Mesenteric fat pad (tissue), 1 donor: Measurements from ENCODE around the gene MYL12A. TPM values are rescaled to one million over a fixed set of nuclear protein-coding genes. Genes with fewer than 3 reads are reported as not detected.

ENCODE experiments used
- DNase-seq: peaks from one replicate; pipeline ENCODE4 v3.0.0-alpha.2; 2020; ENCODE audit warnings: low spot score
- total RNA-seq: library from RNA; stranded (reverse); fragmentation: NEBNext Ultra II Directional; extraction: Animal tissue kit (Norgen Biotek cat#: 25700); gene quantifications from one replicate; pipeline ENCODE4 v1.2.1, GENCODE V29; 2021
- donor health status: DM: yes; HTN: yes; CAD: no.

Gene MYL12A
- total RNA-seq, 1 donor from 2014 or later: 460 TPM

DNA sequence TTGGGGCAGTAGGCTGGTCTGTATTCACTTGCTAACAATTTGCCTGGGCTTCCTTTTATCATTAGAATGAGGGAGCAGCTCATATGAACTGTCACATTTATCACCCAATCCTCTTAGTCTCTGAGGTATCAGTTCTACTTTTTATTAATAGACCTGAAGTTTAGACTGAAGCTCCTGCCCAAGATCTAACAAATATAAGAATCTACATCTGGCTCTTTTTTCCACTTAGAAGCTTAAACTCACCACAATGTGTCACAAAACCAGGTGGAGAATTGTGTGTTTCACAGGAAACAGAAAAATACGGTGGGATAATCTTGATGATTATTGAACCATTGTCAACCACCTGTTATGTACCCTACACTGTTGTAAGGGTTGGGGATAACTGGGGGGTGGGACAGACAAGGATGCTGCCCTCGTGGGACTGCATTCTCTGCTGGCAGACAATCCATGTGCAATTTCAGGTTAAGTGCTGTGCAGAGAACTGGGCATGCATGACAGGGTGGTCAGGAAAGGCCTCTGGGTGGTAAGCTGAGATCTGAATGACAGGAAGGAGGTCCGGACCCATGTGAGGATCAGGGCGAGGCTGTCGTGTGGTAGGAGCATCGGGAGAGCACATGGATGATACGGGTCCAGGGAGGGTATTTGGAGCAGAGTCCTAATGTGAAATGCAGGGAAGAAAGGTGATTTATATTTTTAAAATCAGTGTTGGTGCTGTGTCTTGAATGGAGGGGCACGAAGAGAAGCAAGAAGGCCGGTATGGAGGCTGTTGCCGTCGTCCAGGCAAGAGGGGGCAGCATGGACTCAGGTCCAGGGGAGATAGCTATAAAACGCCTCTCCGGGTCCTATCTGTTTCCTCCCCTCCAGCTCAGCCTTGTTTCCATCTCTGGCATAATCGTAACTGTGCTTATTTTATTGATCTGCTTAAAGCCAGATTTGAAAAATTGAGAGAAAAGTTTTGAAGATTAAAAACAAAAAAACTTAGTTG, 31.9 kb downstream of the MYL12A start:
- no peak for DNase-seq

DNA sequence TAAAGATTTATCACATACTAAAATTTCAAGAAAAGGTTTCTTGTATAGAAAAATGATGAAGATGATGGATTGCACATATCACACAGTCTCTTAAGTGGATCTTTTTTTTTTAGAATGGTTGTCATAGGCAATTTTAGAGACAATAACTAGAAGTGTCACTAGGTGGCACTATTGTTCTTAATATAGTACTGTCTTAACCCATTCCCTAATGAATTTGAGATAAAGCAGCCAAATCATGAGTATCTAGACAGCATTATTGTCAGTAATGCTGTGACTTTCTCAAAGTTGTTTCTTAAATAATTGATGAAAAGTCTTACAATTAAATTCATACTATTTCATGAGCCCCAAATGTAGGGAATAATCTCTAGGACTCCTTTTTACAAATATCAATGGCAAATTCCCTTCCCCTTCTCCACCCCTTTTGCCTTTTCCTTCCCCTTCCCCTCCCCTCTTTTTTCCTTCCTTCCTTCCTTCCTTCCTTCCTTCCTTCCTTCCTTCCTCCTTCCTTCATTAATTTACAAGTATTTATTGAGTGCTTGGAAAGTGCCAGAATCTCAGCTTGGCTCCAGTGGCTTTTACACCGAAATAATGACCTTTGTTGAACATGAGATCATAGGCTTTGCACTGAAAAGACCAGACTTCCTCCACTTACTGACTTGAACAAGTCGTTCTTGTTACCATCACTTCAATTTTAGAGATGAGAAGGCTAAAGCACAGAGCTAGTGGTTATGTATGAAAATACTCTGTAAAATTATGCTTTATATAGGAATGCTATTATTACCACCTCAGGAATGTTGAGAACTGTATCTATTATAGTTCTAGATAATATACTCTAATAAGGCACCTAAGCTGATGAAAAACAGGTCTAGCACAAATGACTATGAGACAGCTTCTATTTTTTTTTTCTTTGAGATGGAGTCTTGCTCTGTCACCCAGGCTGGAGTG, 34.1 kb downstream of the MYL12A start:
- DNase-seq: no peak

DNA sequence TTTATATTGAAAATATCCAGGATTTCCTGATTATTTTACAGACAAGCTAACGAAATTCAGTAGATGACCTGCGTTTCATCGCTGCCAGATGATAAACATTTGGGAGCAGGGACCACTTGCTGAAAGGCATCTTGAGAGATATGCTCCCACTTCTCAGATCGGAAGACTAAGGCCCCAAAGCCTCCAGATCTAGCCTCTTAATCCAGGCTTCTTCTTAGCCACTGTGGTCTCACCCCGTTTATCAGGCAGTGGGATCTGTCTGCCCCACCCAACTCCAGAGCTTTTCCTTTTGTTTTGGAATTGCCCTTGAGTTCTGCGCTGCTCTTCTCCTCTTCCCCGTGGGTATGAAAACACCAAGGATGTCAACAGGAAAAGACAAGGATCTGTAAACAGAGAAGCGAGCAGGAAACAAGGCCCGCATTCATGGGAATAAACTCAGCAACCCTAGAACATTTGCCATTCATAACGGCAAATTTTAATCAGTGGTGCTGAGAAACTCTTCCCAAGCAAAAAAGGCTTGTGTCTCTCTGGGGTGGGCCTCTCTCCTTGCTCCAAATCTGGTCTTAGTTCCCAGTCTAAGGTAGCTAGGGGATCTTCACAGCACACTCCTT, 35.8 kb downstream of the MYL12A start:
- DNase-seq: no peak

DNA sequence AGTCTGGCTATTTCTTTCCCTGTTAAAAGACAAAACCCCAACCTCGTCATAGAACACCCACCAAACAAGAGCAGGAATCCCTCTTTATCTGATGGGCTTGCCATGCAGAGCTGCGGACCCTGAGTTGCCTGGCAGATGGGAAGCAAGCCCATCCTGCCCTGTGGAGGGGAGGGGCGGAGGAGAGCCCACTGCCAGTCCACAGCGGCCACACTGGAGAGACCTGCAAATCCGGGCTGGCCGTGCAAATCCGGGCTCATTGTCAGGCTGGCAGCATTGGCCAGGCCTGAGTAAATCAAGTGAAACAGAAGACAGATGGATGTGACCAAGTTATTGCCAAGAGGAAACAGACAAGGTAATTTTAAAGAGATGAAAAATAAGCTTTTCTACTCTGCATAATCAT, 36.3 kb downstream of the MYL12A start:
- DNase-seq: no peak

DNA sequence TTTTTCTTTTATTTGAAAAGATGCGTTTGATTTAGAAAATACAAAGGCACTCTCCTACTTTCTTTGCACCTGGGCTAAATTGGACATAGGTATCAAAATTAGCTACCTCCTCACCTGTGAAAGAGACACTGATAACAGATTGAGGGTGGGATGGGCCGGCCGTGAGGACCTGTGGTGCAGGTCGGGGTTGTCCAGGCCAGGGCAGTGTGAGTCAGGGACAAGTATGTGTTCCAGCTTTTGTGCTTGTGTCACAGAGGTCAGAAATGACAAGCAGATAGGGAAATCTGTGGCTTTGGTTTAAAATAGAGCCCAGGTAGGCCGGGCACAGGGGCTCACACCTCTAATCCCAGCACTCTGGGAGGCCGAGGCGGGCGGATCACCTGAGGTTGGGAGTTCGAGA, 36.9 kb downstream of the MYL12A start:
- DNase-seq: no peak

DNA sequence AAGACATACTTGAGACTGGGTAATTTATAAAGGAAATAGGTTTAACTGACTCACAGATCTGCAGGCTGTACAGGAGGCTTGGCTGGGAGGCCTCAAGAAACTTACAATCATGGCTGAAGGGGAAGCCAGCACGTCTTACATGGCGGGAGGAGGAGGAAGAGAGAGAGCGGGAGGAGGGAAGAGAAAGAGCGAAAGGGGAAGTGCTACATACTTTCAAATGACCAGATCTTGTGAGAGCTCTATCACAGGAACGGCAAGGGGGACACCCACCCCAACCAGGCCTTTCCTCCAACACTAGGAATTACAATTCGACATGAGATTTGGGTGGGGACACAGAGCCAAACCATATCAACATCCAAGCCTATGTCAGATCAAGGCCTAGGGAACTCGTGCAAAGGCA, 38.6 kb downstream of the MYL12A start:
- no peak for DNase-seq

DNA sequence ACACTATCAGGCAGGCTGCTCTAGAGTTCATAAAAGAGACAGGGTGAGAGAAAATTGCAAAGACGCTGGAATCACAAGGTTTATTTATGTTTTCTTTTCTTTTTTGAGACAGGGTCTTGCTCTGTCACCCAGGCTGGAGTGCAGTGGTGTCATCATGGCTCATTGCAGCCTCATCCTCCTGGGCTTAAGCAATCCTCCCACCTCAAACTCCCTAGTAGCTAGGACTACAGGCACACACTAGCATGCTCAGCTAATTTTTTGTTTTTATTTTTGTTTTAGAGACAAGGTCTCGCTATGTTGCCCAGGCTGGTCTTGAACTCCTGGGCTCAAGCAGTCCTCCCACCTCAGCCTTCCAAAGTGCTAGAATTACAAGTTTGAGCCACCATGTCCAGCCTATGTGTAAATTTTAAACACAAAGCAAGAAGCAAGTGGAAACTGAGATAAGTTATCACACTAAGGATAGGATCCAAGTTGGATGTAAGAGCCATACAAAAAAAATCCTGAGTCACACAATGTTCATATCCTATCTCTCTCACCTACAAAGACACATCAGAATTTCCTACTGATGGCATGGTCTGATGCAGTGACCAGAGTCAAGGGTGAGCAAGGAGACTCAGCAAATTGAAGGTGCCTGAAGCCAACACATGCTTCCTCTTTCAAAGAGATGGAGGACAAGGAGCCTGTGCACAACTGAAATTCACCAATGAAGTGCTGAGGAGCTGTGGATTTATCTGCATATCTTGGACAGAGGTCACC, 45.8 kb downstream of the MYL12A start:
- DNase-seq: no peak

DNA sequence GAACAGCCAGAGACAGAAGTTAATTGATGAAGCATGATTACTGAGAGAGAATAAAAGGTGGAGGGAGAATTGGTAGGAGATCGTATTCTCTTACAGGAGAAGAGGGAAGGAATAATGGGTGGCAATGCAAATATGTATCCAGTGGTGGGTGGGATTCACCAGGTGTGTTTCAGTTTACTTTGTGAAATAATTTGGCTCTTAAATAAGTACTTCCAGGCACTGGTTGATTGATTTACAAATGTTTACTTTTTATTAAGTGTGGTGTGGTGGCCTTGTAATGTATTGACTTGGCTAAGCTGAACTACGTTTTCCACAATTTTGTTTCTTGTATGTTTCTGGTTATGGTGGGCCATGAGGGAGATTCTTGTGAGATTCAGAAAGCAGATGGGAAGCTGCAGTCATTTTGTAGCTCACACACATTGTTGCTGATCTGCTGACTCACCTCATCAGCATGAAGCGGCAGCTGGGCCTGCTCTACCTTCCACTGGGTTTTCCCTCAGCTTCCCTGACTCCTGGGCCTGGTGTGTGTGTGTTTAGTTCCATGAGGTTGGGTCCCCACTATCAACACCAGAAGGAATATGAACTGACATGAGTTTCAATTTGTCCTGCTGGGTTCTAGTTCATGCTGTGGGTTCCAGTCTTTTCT, 47.0 kb downstream of the MYL12A start:
- DNase-seq: no peak

DNA sequence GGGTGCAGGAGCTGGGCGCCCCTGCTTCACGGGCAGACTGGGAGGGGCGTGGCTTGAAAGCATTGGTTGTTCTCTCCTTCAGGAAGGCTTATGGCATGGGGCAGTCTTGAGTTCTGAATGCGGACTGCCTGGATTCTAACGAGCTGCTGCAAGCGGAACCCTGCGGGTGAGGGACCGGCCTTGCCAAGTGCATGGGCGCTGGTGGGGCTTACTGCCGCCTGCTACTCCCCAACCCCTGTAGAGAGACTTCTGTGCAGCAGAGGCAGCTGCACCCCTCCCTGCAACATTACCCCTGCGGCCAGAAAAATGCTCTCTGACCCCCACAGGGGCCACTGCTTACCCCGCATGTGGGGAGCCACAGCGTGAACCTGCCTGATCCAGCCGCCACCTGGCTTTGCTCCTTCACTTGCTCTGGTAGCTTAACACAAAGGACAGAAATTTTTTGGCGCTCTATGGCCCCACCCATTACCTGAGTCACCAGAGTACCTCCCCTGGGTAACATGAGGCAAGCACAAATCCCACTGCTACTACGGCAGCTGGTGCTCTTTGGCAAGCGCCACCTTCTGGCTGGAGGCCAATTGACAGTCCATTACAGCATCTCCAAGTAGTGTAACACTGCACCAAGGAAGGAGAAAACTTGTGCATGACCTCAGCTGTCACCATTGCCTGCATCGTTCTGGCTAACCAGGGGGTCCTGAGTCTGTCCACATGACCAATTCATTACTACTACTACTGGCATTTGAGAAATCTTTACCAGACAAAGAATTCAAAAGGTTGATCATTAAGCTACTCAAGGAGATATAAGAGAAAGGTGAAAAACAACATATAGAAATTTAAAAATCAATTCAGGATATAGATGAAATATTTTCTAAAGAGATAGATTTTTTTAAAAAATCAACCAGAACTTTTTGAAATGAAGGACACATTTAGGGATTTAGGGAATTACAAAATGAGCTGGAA, 49.7 kb downstream of the MYL12A start:
- peak; percentile 91 for DNase-seq

DNA sequence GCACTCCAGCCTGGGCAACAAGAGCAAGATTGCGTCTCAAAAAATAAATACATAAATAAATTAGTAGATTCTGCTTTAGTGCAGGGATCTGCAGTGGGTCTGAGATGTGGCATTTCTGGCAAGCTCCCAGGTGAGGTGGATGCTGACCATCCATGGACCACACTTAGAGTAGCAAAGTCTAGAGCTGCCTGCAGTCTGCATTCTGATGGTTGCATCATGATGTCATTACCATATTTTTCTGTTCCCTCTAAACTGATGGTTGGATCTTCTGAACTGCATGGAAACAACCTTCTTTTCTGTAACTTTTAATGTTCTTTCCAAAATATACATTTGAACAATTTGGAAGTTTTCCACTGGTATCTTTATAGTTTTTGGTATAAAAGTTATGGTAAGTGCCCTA, 57.2 kb downstream of the MYL12A start:
- DNase-seq: no peak

DNA sequence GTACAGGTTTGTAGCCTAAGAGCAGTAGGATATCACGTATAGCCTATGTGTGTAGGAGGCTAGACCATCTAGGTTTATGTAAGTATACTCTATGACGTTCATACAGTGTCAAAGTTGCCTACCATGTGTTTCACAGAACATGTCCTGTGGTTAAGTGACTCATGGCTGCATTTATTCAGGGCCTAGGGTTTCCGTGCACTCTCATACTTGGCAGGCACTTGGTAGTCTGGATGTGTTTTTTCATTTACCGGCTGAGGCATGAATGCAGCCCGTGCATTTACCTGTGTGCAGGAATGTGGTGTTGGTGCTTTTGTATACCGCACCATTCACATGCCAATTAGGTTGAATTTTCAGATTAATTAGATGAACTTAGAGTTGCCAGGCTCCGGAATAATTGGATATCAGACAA, 57.8 kb downstream of the MYL12A start:
- no peak for DNase-seq

Other genes starting within 250 kb of the MYL12A start
- gene LPIN2, start 234.7 kb upstream of the MYL12A start, total RNA-seq: 29.0 TPM
- gene MYOM1, start 27.8 kb upstream of the MYL12A start, total RNA-seq: 3.9 TPM
- 291 TPM for gene MYL12B, start 14.3 kb downstream of the MYL12A start, total RNA-seq
- gene TGIF1, start 202.4 kb downstream of the MYL12A start, total RNA-seq: 59.3 TPM